ENCODE measurements around the gene CNPY4.

The CNPY4 gene

DNA sequence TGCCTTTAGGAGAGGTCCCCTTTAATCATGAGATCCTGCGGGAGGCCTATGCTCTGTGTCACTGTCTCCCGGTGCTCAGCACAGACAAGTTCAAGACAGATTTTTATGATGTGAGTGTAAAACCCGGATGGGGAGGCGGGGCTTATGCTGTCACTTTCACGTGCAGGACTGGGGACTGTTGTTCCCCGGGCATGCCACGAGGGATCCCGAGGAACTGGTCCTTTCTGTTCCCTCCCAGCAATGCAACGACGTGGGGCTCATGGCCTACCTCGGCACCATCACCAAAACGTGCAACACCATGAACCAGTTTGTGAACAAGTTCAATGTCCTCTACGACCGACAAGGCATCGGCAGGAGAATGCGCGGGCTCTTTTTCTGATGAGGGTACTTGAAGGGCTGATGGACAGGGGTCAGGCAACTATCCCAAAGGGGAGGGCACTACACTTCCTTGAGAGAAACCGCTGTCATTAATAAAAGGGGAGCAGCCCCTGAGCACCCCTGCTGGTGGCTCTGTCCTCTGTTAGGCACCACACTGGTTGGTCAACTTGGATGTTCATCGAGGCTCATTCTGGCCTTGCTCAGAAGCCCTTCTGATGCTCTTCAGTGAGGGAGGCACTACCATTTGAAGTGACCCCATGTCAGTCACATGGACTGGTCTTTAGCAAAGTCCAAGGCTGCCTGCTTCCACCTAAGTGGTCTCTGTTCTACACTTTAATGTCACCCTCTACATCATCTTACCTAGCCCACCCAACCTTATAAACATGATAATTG lies 27.8 kb upstream of the CNPY4 start:
- no peak for DNase-seq

DNA sequence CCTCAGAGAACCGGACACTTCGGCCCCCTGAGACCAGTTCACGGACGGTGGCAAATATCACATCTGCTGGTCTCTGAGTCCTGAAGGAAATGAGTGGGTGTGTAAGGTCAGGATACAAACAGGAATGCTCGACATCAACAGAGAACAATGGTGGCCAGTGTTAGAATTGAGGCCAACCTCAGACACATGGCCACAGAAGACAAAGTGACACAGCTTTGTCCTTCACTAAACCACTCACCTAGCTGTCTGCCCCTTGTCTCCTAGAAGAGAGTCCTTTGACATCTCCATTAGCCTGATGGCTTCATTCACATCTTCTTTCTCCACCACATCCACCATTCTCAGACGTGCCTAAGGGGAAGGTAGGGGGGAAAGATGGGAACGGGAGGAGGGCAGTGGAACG lies 26.4 kb upstream of the CNPY4 start:
- DNase-seq = no peak

DNA sequence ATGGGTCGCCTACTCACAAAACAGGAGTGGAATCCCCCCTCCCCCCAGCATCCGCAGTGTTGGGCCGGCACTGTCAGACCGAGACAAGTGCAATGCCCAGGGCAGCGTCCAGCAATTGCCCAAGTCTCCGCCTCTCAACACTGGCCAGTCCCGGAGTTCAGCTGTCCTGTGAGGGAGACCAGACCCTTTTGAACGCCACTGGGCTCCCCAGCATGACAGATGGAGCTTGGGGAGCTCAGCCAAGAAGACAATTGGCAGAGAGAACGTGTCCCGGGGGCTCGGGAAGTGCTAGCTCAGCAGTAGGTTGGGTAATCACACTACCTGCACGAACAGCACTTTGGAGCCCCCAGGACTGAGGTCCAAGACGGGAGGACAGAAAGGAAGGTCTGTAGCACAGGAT lies 25.9 kb upstream of the CNPY4 start:
- DNase-seq = no peak

DNA sequence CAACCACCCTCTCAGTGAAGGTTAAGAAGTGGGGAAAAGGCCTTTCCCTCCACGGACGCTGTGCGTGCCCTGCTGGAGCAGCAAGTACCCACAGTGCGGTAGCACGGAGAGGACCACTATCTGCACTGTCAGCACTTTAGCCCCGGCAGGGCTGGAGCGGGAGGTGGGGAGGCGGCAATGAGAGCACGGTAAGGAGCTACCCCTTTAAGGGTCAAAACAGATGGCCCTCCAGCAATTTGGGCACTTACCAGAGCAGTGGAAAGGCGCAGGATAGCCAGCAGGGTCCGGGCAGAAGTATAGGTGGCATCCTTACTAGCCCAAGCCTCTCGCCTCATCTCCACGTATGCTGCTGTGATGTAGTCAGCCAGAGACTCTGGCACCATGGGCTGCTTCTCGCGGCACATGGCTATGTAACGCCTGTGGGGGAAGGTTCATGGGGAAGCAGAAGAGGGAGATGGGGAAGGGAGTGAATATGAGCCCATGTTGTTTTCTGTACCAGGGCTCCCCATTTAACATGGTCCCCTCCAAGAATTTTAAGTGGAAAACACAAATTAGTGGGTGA lies 25.4 kb upstream of the CNPY4 start:
- no peak for DNase-seq

DNA sequence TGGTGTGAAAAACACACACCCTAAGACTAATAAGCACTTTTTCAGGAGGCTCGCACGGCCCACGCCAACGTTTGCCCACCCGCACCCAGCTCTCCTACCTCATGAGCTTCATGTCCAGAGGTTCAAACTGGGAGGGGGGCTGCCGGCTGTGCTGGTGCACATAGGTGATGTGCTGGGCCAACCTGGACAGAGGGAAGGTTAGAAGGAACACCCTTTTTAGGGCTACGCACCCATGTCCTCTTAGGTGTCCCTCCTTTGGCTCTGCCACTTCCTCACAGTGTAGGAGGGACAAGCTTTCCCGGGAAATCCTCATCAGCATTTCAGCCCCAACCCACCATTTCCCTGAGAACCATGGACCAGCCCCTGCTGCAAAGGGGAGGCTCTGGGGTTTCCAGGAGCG lies 24.1 kb upstream of the CNPY4 start:
- no peak for DNase-seq

DNA sequence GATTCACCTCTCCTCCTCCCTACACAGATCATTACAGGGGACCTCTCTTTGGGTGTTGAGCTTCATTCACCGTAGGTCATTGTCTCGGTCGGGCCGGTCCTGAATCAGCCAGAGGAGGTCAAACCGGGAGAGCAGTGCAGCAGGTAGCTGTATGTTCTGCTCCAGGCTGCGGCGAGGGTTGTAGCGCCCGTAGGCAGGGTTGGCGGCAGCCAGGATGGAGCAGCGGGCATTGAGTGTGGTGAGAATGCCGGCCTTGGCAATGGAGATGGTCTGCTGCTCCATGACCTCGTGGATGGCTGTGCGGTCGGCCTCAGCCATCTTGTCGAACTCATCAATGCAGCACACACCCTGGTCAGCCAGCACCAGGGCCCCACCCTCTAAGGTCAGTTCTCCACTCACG lies 23.7 kb upstream of the CNPY4 start:
- DNase-seq = no peak

DNA sequence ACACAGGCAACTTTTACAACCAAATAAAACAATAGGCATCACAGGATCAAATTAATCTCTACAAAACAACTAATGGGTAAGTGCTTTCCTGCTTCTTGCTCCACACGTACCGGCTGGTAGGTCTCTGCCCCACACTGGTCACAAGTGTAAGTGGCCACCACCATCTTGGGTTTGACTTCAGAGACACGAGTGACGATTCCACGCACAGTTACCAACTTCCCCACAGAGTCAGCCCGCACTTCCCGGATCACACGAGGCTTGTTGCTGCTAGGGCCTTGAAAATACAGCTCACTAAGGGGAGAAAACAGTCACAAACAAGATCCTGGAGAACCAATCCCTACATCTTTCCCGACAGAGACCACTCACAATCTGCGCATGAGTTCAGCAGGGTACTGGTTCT lies 20.5 kb upstream of the CNPY4 start:
- no peak for DNase-seq

DNA sequence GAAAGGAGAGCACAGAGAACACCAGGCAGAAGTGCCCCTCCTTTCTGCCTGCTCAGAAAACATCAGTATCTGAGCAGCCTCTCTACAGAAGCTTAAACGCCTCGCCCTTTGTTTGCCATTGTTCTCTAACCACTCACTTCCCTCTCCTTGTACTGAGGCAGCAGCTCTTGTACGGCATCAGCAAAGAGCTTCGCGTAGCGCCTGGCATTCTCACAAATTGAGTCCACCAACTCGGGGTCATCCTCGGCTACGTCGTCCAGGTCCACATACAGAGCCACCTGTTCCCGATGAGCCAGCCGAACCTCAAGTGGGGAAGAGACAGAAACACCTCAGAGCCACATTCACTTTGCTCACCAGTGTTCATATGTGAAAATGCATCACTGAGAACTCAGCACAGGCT lies 20.0 kb upstream of the CNPY4 start:
- DNase-seq = no peak

DNA sequence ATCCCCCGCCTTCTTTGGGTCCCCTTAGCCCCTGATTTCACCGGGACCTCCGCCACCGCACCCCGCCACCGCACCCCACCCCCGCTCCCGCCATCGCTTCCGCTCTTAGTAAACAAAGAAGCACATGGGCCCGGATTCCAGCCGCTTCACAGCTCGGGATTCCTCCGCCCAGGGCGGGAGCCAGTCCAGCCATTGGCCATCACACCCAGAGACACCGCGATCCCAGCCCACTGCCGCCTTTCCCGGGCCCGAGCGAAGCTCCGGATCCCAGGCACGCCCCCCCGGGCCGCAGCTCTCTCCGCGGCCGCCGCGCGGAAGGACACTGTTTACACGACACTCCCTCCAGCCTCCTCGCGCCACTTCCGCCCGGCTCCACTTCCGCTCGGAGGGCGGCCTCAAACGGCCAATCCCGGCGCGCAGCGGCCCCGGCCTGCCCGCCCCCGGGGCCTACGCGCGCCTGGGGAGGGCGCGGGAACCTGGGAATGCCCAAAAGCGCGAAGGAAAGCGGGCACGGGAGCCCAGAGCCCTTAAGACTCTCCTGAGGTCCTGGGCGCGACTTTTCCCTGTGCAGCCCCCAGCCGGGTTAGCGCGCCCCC lies 18.9 kb upstream of the CNPY4 start:
- peak; percentile 87 for DNase-seq

DNA sequence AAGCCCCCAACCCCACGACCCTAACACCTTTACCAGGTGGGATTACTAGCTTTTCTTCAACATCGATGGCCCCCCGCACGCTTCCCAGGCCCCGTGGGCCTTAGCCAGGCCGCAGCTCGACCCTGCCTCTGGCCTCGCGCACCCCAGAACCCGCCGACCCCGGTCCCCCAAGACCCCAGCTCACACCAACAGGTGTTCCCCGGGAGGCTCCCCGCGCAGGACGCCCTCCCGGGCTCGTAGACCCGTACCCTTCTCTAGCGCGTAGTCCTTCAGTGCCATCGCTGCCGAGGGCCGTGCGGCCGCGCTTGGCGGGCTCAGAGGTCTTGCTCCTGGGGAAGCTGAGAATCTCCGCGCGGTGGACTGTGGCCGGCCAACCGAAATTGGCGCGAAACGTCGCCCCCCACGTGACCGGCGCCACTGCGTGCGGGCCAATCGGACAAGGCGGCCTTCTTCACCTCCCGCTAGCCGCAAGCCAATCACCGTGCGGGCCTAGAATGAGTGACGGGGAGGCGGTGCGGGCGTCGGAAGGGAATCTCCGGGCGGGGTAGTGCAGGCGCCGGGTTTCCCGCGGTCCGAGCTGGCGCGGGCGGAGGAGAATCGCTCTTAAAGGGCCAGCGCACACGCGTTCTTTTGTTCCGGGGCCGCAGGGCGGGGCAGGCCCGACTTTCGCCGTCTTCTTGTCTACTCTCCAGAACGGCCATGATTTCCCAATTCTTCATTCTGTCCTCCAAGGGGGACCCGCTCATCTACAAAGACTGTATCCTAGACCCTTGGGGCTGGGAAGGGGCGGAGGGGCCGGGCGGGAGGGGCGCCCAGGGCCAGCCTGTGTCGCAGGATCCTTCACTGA lies 18.2 kb upstream of the CNPY4 start, which contains the start of the genes AP4M1 and MCM7:
AP4M1 (plus strand) TSS at position 628 of the 847 bp plus-strand sequence; CDS start at position 700, 72 bp downstream.
MCM7 (minus strand) TSS at position 382 of the 847 bp plus-strand sequence; CDS start at position 279, 103 bp downstream.
- DNase-seq = peak; percentile 95

DNA sequence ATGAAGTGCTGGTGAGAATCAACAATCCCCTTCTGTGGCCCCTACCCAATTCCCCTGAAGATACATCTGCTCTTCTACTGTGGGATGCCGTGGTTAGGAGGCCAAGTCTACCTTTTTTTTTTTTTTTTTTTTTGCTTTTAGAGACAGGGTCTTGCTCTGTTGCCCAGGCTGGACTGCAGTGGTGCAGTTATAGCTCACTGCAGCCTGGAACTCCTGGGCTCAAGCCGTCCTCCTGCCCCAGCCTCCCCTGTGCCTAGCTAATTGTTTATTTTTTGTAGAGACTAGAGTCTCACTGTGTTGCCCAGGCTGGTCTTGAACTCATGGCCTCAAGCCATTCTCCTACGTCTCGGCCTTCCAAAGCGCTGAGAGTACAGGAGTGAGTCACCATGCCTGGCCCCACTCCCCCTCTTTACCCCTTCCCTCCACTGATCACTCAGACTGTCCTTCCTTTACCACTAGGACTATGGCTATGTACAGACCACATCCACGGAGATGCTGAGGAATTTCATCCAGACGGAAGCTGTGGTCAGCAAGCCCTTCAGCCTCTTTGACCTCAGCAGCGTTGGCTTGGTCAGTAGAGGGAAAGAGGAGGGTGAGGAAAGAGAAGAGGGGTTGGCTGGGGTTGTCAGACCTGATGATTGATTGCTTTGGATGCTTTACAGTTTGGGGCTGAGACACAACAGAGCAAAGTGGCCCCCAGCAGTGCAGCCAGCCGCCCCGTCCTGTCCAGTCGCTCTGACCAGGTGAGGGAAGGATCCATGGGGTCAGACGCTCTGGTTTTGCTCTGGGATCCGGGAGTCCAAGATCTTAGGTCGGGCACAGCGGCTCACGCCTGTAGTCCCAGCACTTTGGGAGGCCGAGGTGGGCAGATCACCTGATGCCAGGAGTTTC lies 16.2 kb upstream of the CNPY4 start:
- DNase-seq = no peak

DNA sequence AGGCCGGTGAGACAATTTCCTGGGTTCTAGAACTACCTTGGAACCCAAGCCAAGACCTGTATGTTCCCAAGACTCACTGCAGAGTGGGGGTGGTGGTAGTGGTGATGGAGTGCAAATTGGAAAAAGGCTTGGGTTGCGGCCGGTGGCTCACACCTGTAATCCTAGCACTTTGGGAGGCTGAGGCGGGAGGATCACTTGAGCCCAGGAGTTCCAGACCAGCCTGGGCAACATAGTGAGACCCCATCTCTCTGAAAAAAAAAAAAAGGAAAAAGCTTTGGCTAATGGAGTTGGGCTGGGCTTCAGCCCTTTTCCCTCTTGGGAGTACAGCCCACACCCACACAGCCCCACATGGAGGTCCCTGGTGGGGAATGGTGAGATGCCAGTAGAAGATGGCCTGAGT lies 13.9 kb upstream of the CNPY4 start:
- DNase-seq = no peak

DNA sequence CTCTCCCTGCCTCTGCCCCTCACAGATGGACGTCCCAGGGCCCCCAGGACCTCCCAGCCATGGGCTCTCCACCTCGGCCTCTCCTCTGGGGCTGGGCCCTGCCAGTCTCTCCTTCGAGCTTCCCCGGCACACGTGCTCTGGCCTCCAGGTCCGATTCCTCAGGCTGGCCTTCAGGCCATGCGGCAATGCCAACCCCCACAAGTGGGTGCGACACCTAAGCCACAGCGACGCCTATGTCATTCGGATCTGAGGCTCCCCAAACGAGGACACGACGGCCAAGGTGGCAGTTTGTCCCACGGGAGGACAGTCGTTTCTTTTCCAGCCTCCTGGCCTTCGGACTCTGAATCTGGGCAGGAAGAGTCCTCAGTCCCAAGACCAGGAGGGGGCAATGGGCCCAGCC lies 12.8 kb upstream of the CNPY4 start:
- no peak for DNase-seq

DNA sequence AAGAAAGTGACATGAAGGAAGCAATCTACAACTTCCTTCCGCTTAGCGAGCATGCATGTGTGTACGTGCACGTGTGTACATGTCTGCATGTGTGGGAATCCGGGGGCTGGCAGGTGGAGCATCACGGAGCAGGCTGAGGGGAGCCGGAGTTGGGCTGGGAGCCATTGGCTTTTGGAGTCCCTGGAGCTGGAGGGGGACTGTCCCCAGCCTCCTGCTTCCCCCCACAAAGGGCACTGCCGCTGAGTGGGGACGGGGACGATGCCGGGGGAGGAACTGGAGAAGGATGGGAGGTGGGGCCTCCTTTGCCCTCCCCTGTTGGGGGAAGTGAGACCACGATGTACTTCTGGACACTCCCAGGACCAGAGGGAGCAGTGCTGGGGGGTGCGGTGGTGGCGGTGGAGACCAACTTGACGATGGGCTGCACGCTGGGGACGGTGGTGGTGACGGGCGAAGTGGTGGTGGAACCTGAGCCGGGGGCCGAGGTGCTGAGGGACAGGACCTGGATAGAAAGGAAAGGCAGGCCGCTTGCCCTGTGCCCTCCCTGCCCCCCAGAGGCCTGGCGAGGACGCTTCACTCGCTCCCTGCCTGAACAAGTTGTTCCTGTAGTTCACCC lies 12.2 kb upstream of the CNPY4 start:
- DNase-seq = no peak

DNA sequence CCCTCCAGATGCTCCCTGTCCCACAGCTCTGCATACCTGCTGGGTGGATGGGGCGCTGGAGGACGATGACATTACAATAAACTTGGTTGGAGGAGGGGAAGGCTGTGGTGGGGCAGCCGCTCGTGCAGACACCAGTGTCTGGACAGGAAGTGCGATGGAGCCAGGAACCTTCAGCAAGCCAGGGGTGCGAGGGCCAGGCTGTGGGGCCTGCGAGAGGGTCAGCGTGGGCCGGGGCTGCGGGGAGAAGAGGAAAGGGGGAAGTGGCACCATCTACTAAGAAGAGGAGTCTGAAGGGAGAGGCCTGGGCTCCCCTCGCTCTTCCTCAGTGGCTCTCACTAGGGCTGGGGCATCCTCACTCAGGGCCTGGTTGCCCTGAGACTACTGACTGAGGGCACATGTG lies 11.5 kb upstream of the CNPY4 start:
- DNase-seq = no peak

DNA sequence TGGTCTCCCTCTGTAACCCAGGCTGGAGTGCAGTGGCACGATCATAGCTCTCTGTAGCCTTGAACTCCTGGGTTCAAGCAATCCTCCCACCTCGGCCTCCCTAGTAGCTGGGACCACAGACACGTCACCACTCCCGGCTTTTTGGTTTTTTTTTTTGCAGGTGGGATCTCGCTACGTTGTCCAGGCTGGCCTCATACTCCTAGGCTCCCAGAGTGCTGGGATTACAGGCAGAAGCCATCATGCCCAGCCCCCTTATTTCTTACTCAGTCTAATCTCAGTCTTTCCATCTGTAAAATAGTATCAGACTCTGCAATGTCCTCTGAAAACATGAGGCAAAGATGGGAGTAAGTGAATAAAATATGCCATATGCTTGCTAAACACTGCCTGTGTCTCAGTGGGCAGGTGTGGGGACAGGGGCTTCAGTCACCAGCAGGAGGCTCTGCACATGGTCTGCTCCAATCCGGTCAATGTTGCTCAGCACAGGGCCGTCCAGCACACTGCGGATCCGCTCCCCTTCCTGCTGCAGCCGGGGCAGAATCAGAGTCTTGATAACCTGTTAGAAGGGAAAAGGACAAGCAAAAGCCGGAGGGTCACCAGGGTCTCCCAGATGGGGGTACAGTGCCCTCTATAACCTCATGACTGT lies 9.8 kb upstream of the CNPY4 start:
- no peak for DNase-seq

DNA sequence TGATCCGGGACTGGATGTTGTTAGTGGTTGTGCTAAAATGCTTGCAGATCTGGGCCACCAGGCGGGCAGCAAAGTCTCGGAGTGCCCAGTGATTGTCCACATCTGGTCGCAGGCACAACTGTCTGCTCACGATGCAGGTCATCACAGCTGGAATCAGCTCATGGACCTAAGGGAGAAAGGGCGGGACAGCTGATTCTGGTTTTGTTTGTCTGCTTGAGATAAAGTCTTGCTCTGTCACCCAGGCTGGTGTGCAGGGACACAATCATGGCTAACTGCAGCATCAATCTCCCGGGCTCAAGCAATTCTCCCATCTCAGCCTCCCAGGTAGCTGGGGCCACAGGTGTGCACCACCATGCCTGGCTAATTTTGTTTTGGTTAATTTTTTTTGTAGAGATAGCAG lies 8.3 kb upstream of the CNPY4 start:
- no peak for DNase-seq

DNA sequence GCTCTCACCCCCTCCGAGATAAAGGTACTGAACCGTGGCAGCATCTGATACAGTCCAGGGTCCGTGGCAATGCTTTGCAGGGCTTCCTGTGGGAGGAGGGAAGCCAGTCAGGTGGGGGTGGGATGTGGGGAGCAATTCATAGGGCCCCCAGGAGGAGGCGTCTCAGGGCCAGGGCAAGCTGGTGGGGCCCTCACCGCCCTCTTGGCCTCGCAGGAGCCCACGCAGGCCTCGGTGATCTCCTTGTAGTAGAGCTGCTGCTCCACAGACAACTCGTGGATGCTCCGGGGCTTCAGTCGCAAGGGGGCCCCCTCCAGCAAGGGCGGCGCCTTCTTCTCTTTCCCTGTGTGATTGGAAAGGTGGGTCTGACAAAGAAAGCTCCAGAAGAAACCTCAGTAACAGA lies 7.5 kb upstream of the CNPY4 start:
- DNase-seq = no peak

DNA sequence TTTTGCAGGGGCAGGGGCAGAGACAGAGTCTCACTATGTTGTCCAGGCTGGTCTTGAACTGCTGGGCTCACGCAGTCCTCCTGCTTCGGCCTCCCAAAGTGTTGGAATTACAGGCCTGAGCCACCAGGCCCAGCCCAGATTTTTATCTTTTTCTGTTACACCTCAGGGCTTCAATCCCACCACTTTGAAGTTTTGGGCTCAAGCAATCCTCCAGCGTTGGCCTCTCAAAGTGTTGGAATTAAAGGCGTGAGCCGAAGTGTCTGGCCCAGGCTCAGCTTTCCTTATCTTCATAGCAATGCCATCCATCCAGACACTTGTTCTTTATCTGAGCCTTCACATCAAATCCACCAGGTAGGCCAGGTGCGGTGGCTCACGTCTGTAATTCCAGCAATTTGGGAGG lies 4.4 kb upstream of the CNPY4 start:
- DNase-seq = no peak

DNA sequence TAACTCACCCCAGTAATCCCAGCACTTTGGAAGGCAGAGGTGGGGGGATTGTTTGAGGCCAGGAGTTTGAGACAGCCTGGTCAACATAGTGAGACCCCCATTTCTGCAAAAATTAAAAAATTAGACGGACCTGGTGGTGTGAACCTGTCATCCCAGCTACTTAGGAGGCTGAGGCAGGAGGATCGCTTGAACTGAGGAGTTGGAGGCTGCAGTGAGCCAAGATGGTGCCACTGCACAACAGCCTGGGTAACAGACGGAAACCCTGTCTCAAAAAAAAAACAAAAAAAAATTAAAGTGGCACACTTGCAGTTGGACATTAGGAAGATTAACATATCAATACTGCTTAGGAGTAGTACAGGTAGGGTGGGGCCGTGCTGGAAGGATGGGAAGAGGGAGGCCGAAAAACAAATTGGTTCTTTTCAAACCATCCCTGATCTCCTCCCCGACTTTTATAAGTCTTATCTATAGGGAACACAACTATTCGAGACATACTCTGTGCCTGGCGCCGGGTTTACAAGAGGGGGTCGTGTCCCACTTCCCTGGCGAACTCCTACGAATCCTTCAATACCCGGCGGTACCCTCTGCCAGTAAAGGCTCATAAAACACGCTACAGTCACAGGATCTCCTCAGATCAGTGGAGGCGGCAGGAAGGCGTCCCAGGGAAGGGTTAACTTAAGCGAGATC lies 904 bp upstream of the CNPY4 start:
- no peak for DNase-seq

Measured in CD4-positive, alpha-beta T cell treated with Interleukin-17A for 4 hours (primary cell).